ENCODE data around the gene PPP3CA.

Gene PPP3CA

GRCh38 chr4:101284546-101284945 is 62.8 kb downstream of the PPP3CA start:
- H3K27ac Mint-ChIP-seq, result no peak overlapping the region
- ATAC-seq, result no peak

GRCh38 chr4:101283434-101283833 is 63.9 kb downstream of the PPP3CA start:
- Mint-ChIP-seq H3K27me3 (no peaks in the 10 kb centered on the region), H3K4me1 (peaks cover 53% of the 10 kb centered on the region), H3K9me3 (peaks cover 0 to 13% of the 10 kb centered on the region in 2 donors), H3K4me3 (no peak overlapping the region), H3K27ac (no peak overlapping the region)
- DNase-seq (no peak), ATAC-seq (no peak)

More at GRCh38 chr4:101284546-101284945, 62.8 kb downstream of the PPP3CA start:
- Mint-ChIP-seq H3K27me3 (no peaks in the 10 kb centered on the region), H3K4me3 (no peak overlapping the region), H3K4me1 (peaks cover 55% of the 10 kb centered on the region), H3K9me3 (peaks cover 0 to 12% of the 10 kb centered on the region in 2 donors)
- DNase-seq, result no peak

- Mint-ChIP-seq H3K27me3 (no peaks in the 10 kb centered on the region), H3K9me3 (peaks cover 0 to 13% of the 10 kb centered on the region in 2 donors), H3K4me3 (peak overlapping the region; percentile 25 to 43), H3K27ac (peak overlapping the region in 1 of 2 donors; percentile 34), H3K4me1 (peaks cover 53% of the 10 kb centered on the region)
- ATAC-seq, result peak; percentile 84
- DNase-seq, result peak; percentile 16 to 39
Observed at GRCh38 chr4:101282076-101282844, 65.1 kb downstream of the PPP3CA start.

GRCh38 chr4:101280866-101281600 is 66.3 kb downstream of the PPP3CA start:
- peaks cover 0 to 13% of the 10 kb centered on the region in 2 donors for H3K9me3 Mint-ChIP-seq
- no peak overlapping the region for H3K4me3 Mint-ChIP-seq
- H3K27me3 Mint-ChIP-seq, result no peaks in the 10 kb centered on the region
- ATAC-seq (no peak), DNase-seq (no peak)
- H3K27ac Mint-ChIP-seq, result no peak overlapping the region
- peaks cover 58% of the 10 kb centered on the region for H3K4me1 Mint-ChIP-seq

- Mint-ChIP-seq H3K9me3 (peaks cover 0 to 13% of the 10 kb centered on the region in 2 donors), H3K27me3 (no peaks in the 10 kb centered on the region), H3K4me1 (peaks cover 55% of the 10 kb centered on the region), H3K4me3 (peak overlapping the region; percentile 12 to 48), H3K27ac (no peak overlapping the region)
- DNase-seq (no peak), ATAC-seq (peak; percentile 80)
Observed at GRCh38 chr4:101279377-101279871, 67.9 kb downstream of the PPP3CA start.

- H3K27ac Mint-ChIP-seq, result no peak overlapping the region
- H3K4me3 Mint-ChIP-seq, result no peak overlapping the region
- ATAC-seq (no peak), DNase-seq (no peak)
- H3K9me3 Mint-ChIP-seq, result peaks cover 0 to 13% of the 10 kb centered on the region in 2 donors
- H3K4me1 Mint-ChIP-seq, result peaks cover 41% of the 10 kb centered on the region
- H3K27me3 Mint-ChIP-seq, result no peaks in the 10 kb centered on the region
Observed at GRCh38 chr4:101277671-101278070, 69.7 kb downstream of the PPP3CA start.

- Mint-ChIP-seq H3K4me3 (no peak overlapping the region), H3K9me3 (peaks cover 0 to 13% of the 10 kb centered on the region in 2 donors), H3K27ac (no peak overlapping the region), H3K4me1 (peaks cover 32% of the 10 kb centered on the region), H3K27me3 (no peaks in the 10 kb centered on the region)
- ATAC-seq (no peak), DNase-seq (no peak)
Observed at GRCh38 chr4:101276661-101277060, 70.7 kb downstream of the PPP3CA start.

- no peak for DNase-seq
- Mint-ChIP-seq H3K4me3 (no peak overlapping the region), H3K27ac (no peak overlapping the region), H3K9me3 (peaks cover 0 to 6% of the 10 kb centered on the region in 2 donors), H3K27me3 (no peaks in the 10 kb centered on the region), H3K4me1 (peaks cover 20% of the 10 kb centered on the region)
- no peak for ATAC-seq
Observed at GRCh38 chr4:101274888-101275752, 72.2 kb downstream of the PPP3CA start.

- no peaks in the 10 kb centered on the region for H3K4me1 Mint-ChIP-seq
- H3K27ac Mint-ChIP-seq, result peak overlapping the region in 1 of 2 donors; percentile 48
Observed at GRCh38 chr4:101271516-101271915, 75.8 kb downstream of the PPP3CA start.

GRCh38 chr4:101269682-101270081 is 77.6 kb downstream of the PPP3CA start:
- no peak overlapping the region for H3K4me3 Mint-ChIP-seq
- peaks cover 2% of the 10 kb centered on the region for H3K4me1 Mint-ChIP-seq

More at GRCh38 chr4:101271516-101271915, 75.8 kb downstream of the PPP3CA start:
- ATAC-seq, result no peak
- no peaks in the 10 kb centered on the region for H3K27me3 Mint-ChIP-seq
- H3K9me3 Mint-ChIP-seq, result no peaks in the 10 kb centered on the region
- no peak for DNase-seq
- no peak overlapping the region for H3K4me3 Mint-ChIP-seq

GRCh38 chr4:101265816-101266172 is 81.5 kb downstream of the PPP3CA start:
- Mint-ChIP-seq H3K4me3 (no peak overlapping the region), H3K9me3 (no peaks in the 10 kb centered on the region), H3K4me1 (peaks cover 6% of the 10 kb centered on the region), H3K27ac (no peak overlapping the region), H3K27me3 (no peaks in the 10 kb centered on the region)
- DNase-seq, result no peak
- ATAC-seq, result no peak

More at GRCh38 chr4:101269682-101270081, 77.6 kb downstream of the PPP3CA start:
- Mint-ChIP-seq H3K27ac (no peak overlapping the region), H3K27me3 (no peaks in the 10 kb centered on the region), H3K9me3 (no peaks in the 10 kb centered on the region)
- ATAC-seq (peak; percentile 43), DNase-seq (no peak)

- DNase-seq (no peak), ATAC-seq (no peak)
- no peak overlapping the region for H3K27ac Mint-ChIP-seq
- H3K4me1 Mint-ChIP-seq, result peaks cover 6% of the 10 kb centered on the region
- H3K27me3 Mint-ChIP-seq, result no peaks in the 10 kb centered on the region
- H3K9me3 Mint-ChIP-seq, result no peaks in the 10 kb centered on the region
- H3K4me3 Mint-ChIP-seq, result no peak overlapping the region
Observed at GRCh38 chr4:101264993-101265815, 82.1 kb downstream of the PPP3CA start.

- no peaks in the 10 kb centered on the region for H3K27me3 Mint-ChIP-seq
- DNase-seq, result no peak
- H3K4me1 Mint-ChIP-seq, result peaks cover 11% of the 10 kb centered on the region
- ATAC-seq, result no peak
- H3K9me3 Mint-ChIP-seq, result no peaks in the 10 kb centered on the region
- H3K27ac Mint-ChIP-seq, result no peak overlapping the region
- no peak overlapping the region for H3K4me3 Mint-ChIP-seq
Observed at GRCh38 chr4:101264512-101264911, 82.8 kb downstream of the PPP3CA start.

- no peak overlapping the region for H3K27ac Mint-ChIP-seq
- H3K9me3 Mint-ChIP-seq, result no peaks in the 10 kb centered on the region
- ATAC-seq (no peak), DNase-seq (no peak)
- H3K4me1 Mint-ChIP-seq, result peaks cover 24% of the 10 kb centered on the region
- no peak overlapping the region for H3K4me3 Mint-ChIP-seq
- H3K27me3 Mint-ChIP-seq, result no peaks in the 10 kb centered on the region
Observed at GRCh38 chr4:101262683-101263082, 84.6 kb downstream of the PPP3CA start.
